ENCODE results near the gene TBX4.

The TBX4 gene

DNA sequence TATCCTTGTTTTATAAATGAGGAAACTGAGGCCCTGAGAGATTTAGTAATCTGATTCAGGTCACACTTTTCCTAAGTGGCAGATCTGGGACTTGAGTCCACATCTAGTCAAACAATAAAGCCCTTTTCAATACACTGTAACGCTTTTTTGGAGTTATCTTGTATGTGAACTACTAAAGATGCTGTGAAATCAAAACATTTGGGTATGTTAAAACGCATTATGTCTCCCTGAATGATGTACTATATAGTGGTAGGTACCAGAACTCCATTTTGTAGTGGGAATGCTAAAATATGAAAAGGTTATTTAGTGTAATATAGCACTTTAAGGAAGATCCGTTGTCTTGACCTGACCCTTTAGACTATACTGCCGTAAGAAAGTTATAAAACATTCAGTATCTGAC is 81.6 kb downstream of the TBX4 start:
- no peak for DNase-seq

DNA sequence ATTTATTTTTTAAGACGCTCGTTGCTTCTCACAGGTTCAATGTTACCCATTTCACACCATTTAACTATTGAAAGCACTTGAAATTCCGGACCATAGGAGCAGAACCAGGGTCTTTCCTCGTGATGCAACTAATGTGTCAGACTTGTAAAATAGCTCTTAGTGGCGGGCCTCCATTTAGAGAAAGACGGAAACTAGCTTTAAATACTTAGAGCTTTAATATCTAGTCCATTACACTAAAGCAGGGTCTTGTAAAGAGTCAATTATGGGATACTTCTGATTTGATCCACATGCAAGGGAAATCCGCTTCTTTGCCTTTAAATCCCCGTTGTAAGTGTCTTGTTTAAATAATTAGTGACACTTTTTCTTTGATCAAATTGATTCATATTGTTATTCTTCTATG is 82.2 kb downstream of the TBX4 start:
- DNase-seq, result no peak

Measured in NCI-H1092 (cell line).